NCI-H526 (cell line): ENCODE data around the gene LEF1.

Experiments
- DNase-seq, 2 experiments: peaks; one replicate each; lab custom pipeline; 2025; lab: John Stamatoyannopoulos, UW

Gene LEF1

GRCh38 chr4:108148316-108148715 is 20.4 kb downstream of the LEF1 start:
- DNase-seq, result peak; percentile 24 to 44

GRCh38 chr4:108146819-108147218 is 21.9 kb downstream of the LEF1 start:
- peak in 1 of 2 experiments; percentile 9 for DNase-seq

GRCh38 chr4:108146336-108146735 is 22.4 kb downstream of the LEF1 start:
- DNase-seq, result no peak

DNA sequence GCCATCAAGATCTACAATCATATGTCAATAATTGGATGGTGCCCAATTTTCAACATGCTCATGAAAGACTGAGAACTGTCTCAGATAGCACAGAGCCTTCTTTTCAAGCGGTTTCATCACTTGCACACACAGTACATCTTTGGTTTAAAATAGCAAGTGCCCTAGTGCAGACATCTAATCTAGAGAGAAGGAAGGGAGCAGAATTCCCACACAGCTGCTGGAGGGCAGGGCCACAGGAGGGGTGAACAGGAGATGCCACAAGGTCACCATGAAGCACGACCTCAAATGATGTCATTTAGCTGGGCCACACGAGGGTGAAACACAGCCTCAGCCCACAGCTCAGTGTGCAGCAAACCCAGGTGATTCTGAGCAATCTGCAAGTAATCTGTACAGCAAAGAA is 24.3 kb downstream of the LEF1 start:
- no peak for DNase-seq

GRCh38 chr4:108143515-108143914 is 25.2 kb downstream of the LEF1 start:
- DNase-seq, result no peak

GRCh38 chr4:108142870-108143269 is 25.9 kb downstream of the LEF1 start:
- DNase-seq, result no peak

- DNase-seq, result peak in 1 of 2 experiments; percentile 11
These were observed 27.4 kb downstream of the LEF1 start for GRCh38 chr4:108141213-108141950.

- DNase-seq, result no peak
These were observed 28.4 kb downstream of the LEF1 start for GRCh38 chr4:108140328-108140727.

GRCh38 chr4:108139089-108139488 is 29.6 kb downstream of the LEF1 start:
- DNase-seq, result peak in 1 of 2 experiments; percentile 9

DNA sequence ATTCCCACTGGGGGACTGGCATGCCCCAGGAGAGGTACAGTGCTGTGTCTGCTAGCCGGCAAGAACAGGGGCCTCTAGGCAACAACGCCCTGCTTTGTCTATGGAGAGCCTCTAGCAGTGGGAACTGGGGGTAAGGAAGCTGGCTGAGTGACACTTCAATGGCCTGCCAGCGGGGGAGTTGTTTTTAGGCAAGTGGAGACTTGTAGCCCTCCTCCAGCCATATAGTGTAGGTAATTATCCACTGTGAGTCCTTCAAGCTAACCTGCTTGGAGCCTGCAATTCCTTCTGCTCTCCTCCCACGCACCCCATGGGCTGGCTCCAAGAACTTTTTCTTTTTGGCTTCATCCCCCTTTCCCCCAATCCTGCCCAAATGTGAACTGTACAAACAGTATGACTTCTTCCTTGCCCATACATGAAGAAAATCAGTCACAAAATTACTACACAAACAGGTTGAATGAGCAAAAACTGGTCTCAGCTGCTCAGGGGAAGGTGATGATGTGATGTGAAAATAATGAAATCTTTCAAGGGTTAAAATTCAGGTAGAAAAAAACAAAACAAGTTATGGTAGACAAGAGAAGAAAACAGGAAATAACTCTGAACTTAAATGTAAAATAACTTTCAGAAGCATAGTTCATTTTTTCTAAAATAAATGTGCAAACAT is 33.1 kb downstream of the LEF1 start:
- DNase-seq, result peak; percentile 30 to 51

GRCh38 chr4:108130955-108131354 is 37.8 kb downstream of the LEF1 start:
- DNase-seq, result peak in 1 of 2 experiments; percentile 5

DNA sequence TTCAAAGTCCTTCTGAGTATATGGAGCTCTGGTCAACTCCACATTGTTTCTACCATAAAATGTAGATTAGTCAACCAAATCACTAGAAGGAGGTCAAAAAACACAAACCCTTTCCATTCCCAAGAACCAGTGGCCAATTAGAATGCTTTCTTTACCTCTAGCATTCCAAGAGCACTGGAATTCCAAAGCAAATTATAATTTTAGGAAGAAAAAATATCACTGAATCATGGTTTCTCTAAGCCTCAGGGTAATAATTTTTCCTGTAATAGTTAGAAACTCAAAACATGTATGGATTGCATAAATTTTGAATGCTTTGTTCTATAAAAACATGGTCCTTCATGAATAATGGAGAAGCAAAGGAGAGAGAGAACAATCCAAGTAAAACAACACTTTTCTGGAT is 39.5 kb downstream of the LEF1 start:
- no peak for DNase-seq

- no peak for DNase-seq
These were observed 41.9 kb downstream of the LEF1 start for GRCh38 chr4:108126806-108127205.

DNA sequence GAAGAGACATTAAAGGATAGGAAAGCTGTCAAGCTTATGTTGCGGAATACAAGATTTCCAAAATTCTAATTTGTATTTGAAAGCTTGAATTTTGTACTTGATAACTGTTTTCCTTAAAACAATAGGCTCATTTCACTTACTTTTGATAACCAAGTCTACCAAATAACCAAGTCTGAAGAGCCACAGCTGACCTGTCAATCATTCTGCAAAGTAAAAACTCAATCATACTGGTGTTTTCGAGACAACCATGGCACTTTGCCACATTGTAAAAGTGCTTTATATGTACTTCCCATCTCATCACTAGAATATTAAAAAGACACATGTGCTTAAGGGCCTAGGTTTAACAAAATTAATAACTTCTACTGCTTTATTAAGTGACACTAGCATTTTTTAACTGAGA is 47.9 kb downstream of the LEF1 start:
- DNase-seq, result no peak

DNA sequence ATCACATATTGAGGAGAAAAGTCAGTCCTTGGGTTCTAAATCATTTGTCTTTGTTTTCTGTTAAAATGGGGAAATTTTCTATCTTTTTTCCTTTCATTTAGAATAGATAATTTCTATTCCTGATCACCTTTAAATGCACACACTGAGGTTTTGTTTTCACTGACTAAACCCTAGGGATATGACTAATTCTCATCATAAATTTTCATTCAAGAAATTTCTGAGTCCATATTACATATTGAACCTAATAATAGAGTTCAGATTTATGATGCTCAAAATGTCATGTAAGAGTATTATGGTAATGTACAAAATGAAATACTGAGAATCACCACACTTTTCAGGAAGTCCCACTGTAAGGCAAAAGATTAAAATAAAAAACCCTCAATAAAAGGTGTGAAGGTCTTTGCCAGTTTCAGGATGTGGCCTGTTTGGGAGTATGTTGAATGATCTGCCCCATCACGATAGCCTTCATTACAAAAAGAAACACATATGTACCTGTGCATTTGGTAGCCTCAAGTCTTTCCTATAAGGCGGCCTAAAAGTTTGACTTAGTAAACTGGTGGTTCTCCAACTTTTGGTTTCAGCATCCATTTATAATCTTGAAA is 49.4 kb downstream of the LEF1 start:
- DNase-seq, result no peak

DNA sequence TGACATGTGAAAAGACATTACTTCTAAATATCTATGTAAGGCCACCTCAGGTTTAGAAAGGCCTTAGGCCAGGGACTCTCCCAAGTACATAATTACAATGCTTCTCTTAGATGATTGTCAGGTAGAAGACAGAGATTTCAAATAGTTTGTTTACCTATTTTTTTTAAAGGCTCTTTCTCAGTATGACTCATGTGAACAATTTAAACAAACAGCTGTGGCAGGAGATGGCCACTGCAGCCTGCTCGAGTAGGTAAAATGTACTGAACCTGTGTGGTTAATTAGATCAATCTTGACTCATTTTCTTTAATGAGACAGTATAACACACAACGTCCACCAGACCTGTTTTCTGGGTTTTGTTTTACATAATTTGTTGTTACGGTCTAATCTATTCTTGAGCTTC is 50.2 kb downstream of the LEF1 start:
- no peak for DNase-seq

DNA sequence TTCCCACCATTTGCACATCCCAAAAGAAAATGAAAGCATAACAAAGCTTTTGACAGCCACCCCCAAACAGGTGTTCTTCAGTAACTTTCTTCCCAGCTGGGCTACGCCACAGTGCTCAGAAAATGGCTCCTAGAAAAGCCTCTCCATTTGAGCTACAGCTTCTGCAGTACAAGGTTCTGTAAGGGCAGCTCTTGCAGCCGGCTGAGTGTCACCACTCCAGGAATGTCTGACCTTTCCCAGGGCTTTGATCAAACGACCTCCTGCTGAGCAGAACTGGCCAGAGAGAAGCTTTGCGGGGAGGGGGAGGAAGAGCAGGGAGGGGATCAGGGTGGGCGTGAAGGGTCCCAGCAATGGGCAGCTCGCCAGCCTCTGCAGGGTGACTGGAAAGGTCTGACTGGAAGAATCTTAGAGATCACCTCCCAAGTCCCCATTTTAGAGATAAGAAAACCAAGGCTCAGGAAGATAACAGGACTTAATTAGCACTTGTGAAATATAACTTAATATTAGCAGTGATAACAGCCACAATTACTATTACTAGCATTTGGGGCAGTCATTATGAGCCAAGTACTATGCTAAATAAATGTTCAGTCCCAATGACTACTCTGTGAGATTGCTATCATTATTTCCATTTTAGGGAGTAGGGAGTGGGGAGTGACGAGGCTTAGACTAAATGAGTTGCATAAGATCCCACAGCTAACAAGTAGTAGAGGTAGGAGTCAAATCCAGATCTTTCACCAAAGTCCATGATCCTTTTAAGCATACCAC is 51.1 kb downstream of the LEF1 start:
- no peak for DNase-seq

DNA sequence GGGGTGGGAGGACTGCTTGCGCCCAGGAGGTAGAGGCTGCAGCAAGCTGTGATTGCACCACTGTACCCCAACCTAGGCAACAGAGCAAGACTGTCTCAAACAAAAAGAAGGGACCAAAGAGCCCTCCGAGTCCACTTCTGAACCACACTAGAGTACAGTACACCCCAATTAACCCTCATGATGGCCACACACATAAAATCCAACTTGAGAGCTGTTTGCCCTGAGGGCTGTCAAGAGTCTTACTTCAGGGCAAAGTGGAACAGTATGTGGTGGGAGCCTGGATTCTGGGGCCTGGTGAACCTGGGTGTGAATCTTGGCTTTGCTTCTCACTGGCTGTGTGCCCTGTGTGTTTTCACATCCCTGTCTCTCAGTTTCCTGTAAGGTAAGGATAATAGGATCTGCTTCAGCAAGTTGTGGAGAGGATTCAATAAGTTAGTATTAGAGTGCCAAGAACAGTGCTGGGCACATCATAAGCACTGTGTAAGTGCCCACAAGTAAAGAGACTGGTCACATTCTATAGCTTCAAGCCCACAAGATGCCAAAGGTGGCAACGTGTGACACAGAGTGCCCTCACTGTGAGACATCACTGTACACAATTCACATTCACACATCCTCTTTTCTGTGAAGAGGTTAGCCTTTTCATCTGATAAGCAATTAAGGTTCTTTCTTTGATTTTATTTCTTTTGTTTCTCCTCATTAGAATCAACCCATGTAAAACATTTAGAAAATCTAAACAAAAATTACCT is 52.1 kb downstream of the LEF1 start:
- no peak for DNase-seq

GRCh38 chr4:108115168-108115526 is 53.6 kb downstream of the LEF1 start:
- DNase-seq, result no peak

DNA sequence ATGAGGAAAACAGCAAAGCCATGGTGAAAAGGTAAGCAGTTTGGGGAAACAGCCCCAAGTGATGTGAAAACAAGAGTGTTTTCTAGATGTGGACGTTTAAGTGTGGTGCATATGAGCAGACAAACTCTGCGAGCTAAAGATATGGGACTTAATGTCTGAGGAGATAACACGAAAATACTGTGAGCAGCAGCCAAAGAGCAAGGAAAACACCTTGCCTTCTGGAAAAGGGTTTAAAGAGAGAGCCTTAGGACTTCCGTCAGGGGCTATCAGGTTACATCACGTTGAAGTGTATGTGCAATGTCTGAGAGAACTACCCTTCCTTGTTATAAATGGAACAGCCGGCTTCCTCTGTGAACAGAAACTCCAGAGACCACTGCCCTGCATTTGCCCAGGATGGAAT is 54.2 kb downstream of the LEF1 start:
- DNase-seq, result peak in 1 of 2 experiments; percentile 16

DNA sequence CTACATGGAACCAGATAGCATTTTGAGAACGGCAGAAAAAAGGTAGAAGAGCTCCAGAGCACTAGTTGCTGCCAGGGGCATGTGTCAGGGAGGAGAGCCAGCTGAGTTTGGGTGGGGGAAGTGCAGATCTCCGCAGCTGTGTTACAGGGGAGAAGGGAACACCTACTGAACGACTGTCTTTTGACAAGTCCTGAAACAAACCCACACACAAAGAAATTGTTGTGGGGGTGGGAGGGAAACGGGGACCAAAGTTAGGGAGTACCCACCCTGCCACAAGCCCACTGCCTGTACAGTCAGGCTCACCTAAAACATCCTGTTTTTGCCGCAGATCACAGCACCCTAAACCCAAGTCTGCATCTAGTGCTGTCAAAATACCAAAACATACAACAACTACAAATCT is 55.5 kb downstream of the LEF1 start:
- DNase-seq, result no peak

- no peak for DNase-seq
These were observed 57.0 kb downstream of the LEF1 start for GRCh38 chr4:108111781-108112180.
